HepG2 (cell line): ENCODE results near the gene CD200. TPM values are rescaled to one million over a fixed set of nuclear protein-coding genes. Genes with fewer than 3 reads are reported as not detected.

Experiments
- ATAC-seq: fragments of 200-7000 bp; cut with Tn5 transposase; 3 replicates; pipeline ENCODE4 v1.9.1; 2020; ENCODE audit warnings: mild to moderate bottlenecking, moderate library complexity
- BruUV-seq: library from RNA; stranded (reverse); fragments of 400-500 nt; replicated peaks from 2 replicates; lab custom pipeline; 2021; lab: Mats Ljungman, UMichigan
- CTCF ChIA-PET: fragments of 300-600 bp; formaldehyde crosslinking; extraction: SDS; loops from one replicate; lab custom pipeline; 2021; ENCODE audit warnings: low total read pairs, inconsistent platforms, low intra/inter-chr PET ratio; lab: Yijun Ruan, JAX
- POLR2A ChIA-PET: fragments of 350-600 bp; sonication (Branson Sonifier 250); formaldehyde crosslinking; loops from one replicate; lab custom pipeline; 2020; ENCODE audit warnings: antibody characterized with exemption, inconsistent platforms; lab: Yijun Ruan, JAX
- DNase-seq: peaks from one replicate; pipeline ENCODE4 v3.0.0-alpha.2; 2015; ENCODE audit warnings: low spot score
- FAIRE-seq: peaks from 3 replicates; lab custom pipeline; 2011; peaks lifted over from hg19 to GRCh38; lab: Jason Lieb, UNC
- H2AFZ ChIP-seq: one replicate; pipeline ENCODE4 v1.6.1; 2011; ENCODE audit warnings: low read length, inconsistent platforms
- H3K27ac ChIP-seq: fragments of 300-600 bp; 3 replicates; pipeline ENCODE4 v1.8.0; 2011; ENCODE audit warnings: mixed run types, mild to moderate bottlenecking, mixed read lengths, low read length, inconsistent platforms; ENCODE audit not compliant: insufficient read depth; ENCODE audit errors: extremely low read length
- H3K27me3 ChIP-seq, 2 experiments: fragments of 200-600 bp in 1 of 2; 2 replicates in 1 of 2; 3 replicates in 1 of 2; pipeline versions ENCODE4 v1.6.0 to v1.8.0; 2011; ENCODE audit warnings: low read length in 2 of 2, mild to moderate bottlenecking in 2 of 2, moderate library complexity in 2 of 2, inconsistent platforms in 1 of 2; ENCODE audit not compliant: insufficient read depth in 2 of 2, control insufficient read depth in 1 of 2
- H3K36me3 ChIP-seq, 2 experiments: fragments of 200-600 bp in 1 of 2; replicated peaks in 1 of 2; 2 replicates in 1 of 2; 3 replicates in 1 of 2; pipeline versions ENCODE4 v1.5.1 to v1.8.0; 2011; ENCODE audit warnings: low read length in 2 of 2, inconsistent platforms in 1 of 2; ENCODE audit not compliant: insufficient read depth in 2 of 2, control insufficient read depth in 1 of 2
- H3K4me1 ChIP-seq: 2 replicates; pipeline ENCODE4 v1.5.1; 2012; ENCODE audit warnings: low read length, inconsistent platforms; ENCODE audit not compliant: insufficient read depth
- H3K4me2 ChIP-seq: 2 replicates; pipeline ENCODE4 v1.6.0; 2011; ENCODE audit warnings: low read depth, low read length, inconsistent platforms
- H3K4me3 ChIP-seq, 3 experiments: fragments of 200-600 bp in 1 of 3; sonication (generic), shearing (Covaris generic) in 1 of 3; replicated peaks in 1 of 3; 2 replicates each; pipeline ENCODE4 v1.5.1; 2011 to 2016; ENCODE audit warnings: low read length in 3 of 3, inconsistent platforms in 2 of 3, low read depth in 2 of 3, mild to moderate bottlenecking in 2 of 3, control low read depth in 1 of 3, mixed read lengths in 1 of 3; ENCODE audit not compliant: insufficient read depth in 1 of 3
- H3K79me2 ChIP-seq: one replicate; pipeline ENCODE4 v1.6.1; 2011; ENCODE audit warnings: low read length, inconsistent platforms; ENCODE audit not compliant: insufficient read depth
- H3K9ac ChIP-seq: 2 replicates; pipeline ENCODE4 v1.6.0; 2011; ENCODE audit warnings: mild to moderate bottlenecking, low read depth, low read length, inconsistent platforms; ENCODE audit not compliant: insufficient read depth
- H3K9me3 ChIP-seq: 2 replicates; pipeline ENCODE4 v1.5.1; 2012; ENCODE audit warnings: mild to moderate bottlenecking, low read length
- H4K20me1 ChIP-seq: 2 replicates; pipeline ENCODE4 v1.6.0; 2011; ENCODE audit warnings: inconsistent platforms, mild to moderate bottlenecking, low read length, moderate library complexity; ENCODE audit not compliant: insufficient read depth
- ATF6 ChIP-seq: sonication (generic); formaldehyde crosslinking; conservative IDR thresholded peaks from 2 replicates; pipeline ENCODE4 v1.4.0; 2020; ENCODE audit warnings: missing genetic modification reagents
- E2F5 ChIP-seq: sonication (generic); formaldehyde crosslinking; conservative IDR thresholded peaks from 2 replicates; pipeline ENCODE4 v1.4.0; 2020; ENCODE audit warnings: missing genetic modification reagents
- ERF ChIP-seq: IDR thresholded peaks from 2 replicates; pipeline ENCODE4 v1.6.1; 2018; ENCODE audit warnings: missing biosample characterization, missing genetic modification reagents
- FIP1L1 ChIP-seq: fragments of 200-400 bp; formaldehyde crosslinking; IDR thresholded peaks from 2 replicates; pipeline ENCODE4 v1.6.1; 2018; ENCODE audit warnings: low read depth, mild to moderate bottlenecking, low read length, moderate library complexity, borderline replicate concordance; ENCODE audit not compliant: insufficient read depth
- HCFC1 ChIP-seq: fragments of 150-350 bp; IDR thresholded peaks from 2 replicates; pipeline ENCODE4 v1.6.1; 2014; ENCODE audit warnings: low read depth, low read length
- ZFP36 ChIP-seq: fragments of 150-350 bp; IDR thresholded peaks from 2 replicates; pipeline ENCODE4 v1.6.1; 2018; ENCODE audit warnings: borderline replicate concordance, low read length, low read depth; ENCODE audit not compliant: partially characterized antibody
- ZNF205 ChIP-seq: IDR thresholded peaks from 2 replicates; pipeline ENCODE4 v1.6.1; 2018; ENCODE audit warnings: missing biosample characterization, missing genetic modification reagents
- ZNF589 ChIP-seq: sonication (generic); formaldehyde crosslinking; conservative IDR thresholded peaks from 2 replicates; pipeline ENCODE4 v1.8.0; 2022; ENCODE audit warnings: mild to moderate bottlenecking, moderate library complexity, missing genetic modification reagents
- WGBS: methylation state at CpG from one replicate; pipeline ENCODE4 v1.1.6; 2017; ENCODE audit warnings: low lambda C conversion rate; 5-methylcytosine and 5-hydroxymethylcytosine counted together
- in situ Hi-C: cut with HindIII; loops from 2 replicates; pipeline ENCODE4 v1.10.0; 2017; ENCODE audit warnings: low pct_unique_long_range_greater_than_20kb; ENCODE audit not compliant: extremely low pct_ligation_motif_present
- intact Hi-C: fragments of 100-400 bp; cut with micrococcal nuclease; formaldehyde crosslinking; loops from one replicate; pipeline ENCODE4 v1.10.0; 2022; ENCODE audit not compliant: unreplicated experiment
- polyA plus RNA-seq, 8 experiments: library from polyadenylated mRNA; depleted of rRNA in 3 of 8; stranded (reverse) in 7 of 8; unstranded in 1 of 8; fragments of >200 nt; fragmentation: Illumina TruSeq in 4 of 8; extraction: Trizol in 4 of 8; gene quantifications; 2 replicates each; pipeline versions ENCODE4 v1.2.1 to v1.2.3, GENCODE V29; 2011 to 2016; ENCODE audit warnings: low read depth in 4 of 8, missing spikeins in 1 of 8, mixed read lengths in 1 of 8; ENCODE audit not compliant: insufficient read depth in 1 of 8
- total RNA-seq, 5 experiments: library from RNA; depleted of rRNA; stranded (reverse); fragments of >200 nt; fragmentation: Illumina TruSeq; extraction: Trizol; gene quantifications; 2 replicates each; pipeline ENCODE4 v1.2.3, GENCODE V29; 2016; ENCODE audit warnings: low read depth in 1 of 5

CD200 gene
- total and polyA plus RNA-seq, 2 of the 13 experiments (the other 11 are each of a cell fraction or from before 2014, with no cell fraction given) = not detected

GRCh38 chr3:112373924-112374323 is 41.0 kb downstream of the CD200 start:
- H3K27ac ChIP-seq = no peak overlapping the region
- no peaks in the 10 kb centered on the region for H3K36me3 ChIP-seq
- H2AFZ ChIP-seq = no peak overlapping the region
- no peak overlapping the region for H3K9ac ChIP-seq
- DNase-seq = no peak
- H3K27me3 ChIP-seq = no peaks in the 10 kb centered on the region
- ChIA-PET POLR2A (no interaction called here), CTCF (no interaction called here)
- WGBS = 4% methylated on average over 2 of the region's 2 CpGs
- intact Hi-C loops = no loop called here
- in situ Hi-C loops = no loop called here
- H3K79me2 ChIP-seq = no peaks in the 10 kb centered on the region
- FAIRE-seq = no peak
- no peaks in the 10 kb centered on the region for H3K9me3 ChIP-seq
- no peak overlapping the region for H3K4me3 ChIP-seq
- no peaks in the 10 kb centered on the region for H4K20me1 ChIP-seq
- H3K4me1 ChIP-seq = no peaks in the 10 kb centered on the region
- TF ChIP-seq ZNF205 (CRISPR knock-in tag) (no peak), ATF6 (CRISPR knock-in tag) (no peak), HCFC1 (no peak), ZFP36 (no peak)
- no peak overlapping the region for H3K4me2 ChIP-seq
- ATAC-seq = no peak
- BruUV-seq = no TSS peak

- no peaks in the 10 kb centered on the region for H3K36me3 ChIP-seq
- ChIA-PET POLR2A (no interaction called here), CTCF (no interaction called here)
- DNase-seq (no peak), ATAC-seq (no peak), FAIRE-seq (no peak)
- H3K79me2 ChIP-seq = no peaks in the 10 kb centered on the region
- no peak overlapping the region for H3K27ac ChIP-seq
- TF ChIP-seq FIP1L1 = no peak
- TF ChIP-seq ZNF589 (CRISPR knock-in tag) = no peak
- no peak for TF ChIP-seq E2F5 (CRISPR knock-in tag)
- no peak for TF ChIP-seq ERF (CRISPR knock-in tag)
- H3K27me3 ChIP-seq = no peaks in the 10 kb centered on the region
- in situ Hi-C loops = no loop called here
- H3K4me3 ChIP-seq = no peak overlapping the region
- no peaks in the 10 kb centered on the region for H3K9me3 ChIP-seq
- no peaks in the 10 kb centered on the region for H4K20me1 ChIP-seq
- BruUV-seq = no TSS peak
- no peak overlapping the region for H3K4me2 ChIP-seq
- H3K4me1 ChIP-seq = no peaks in the 10 kb centered on the region
- intact Hi-C loops = no loop called here
- 46% methylated on average over 5 of the region's 5 CpGs for WGBS
- no peak overlapping the region for H2AFZ ChIP-seq
- H3K9ac ChIP-seq = no peak overlapping the region
Measured at GRCh38 chr3:112374333-112374734, 41.4 kb downstream of the CD200 start.
